Kidney (tissue), 14 donors: ENCODE data around the gene PCBP4. TPM values are rescaled to one million over a fixed set of nuclear protein-coding genes. Genes with fewer than 3 reads are reported as not detected.

Source experiments
- DNase-seq, 5 donors: peaks; one replicate each; pipeline ENCODE4 v3.0.0-alpha.2; 2013 to 2020
- FAIRE-seq: peaks from 2 replicates; lab custom pipeline; 2012; peaks lifted over from hg19 to GRCh38; lab: Jason Lieb, UNC
- H3K27ac ChIP-seq, 2 donors: one replicate each; pipeline ENCODE4 v1.7.0; 2013; ENCODE audit warnings: low read depth in 2 of 2, low read length in 2 of 2, inconsistent platforms in 1 of 2
- H3K27me3 ChIP-seq: one replicate; pipeline ENCODE4 v1.7.1; 2013; ENCODE audit warnings: low read length, inconsistent platforms; ENCODE audit not compliant: control insufficient read depth, insufficient read depth
- H3K36me3 ChIP-seq, 3 donors: one replicate each; pipeline versions ENCODE4 v1.7.0 to v1.7.1; 2013; ENCODE audit warnings: low read length in 3 of 3, control low read depth in 1 of 3, inconsistent platforms in 1 of 3; ENCODE audit not compliant: insufficient read depth in 3 of 3, control insufficient read depth in 2 of 3
- H3K4me1 ChIP-seq, 3 donors: one replicate each; pipeline versions ENCODE4 v1.7.0 to v1.7.1; 2013; ENCODE audit warnings: low read length in 3 of 3, inconsistent platforms in 1 of 3, low read depth in 1 of 3; ENCODE audit not compliant: control insufficient read depth in 2 of 3, insufficient read depth in 2 of 3
- H3K4me3 ChIP-seq, 3 donors: one replicate each; pipeline versions ENCODE4 v1.7.0 to v1.8.1; 2013; ENCODE audit warnings: low read length in 3 of 3, control low read depth in 1 of 3, inconsistent platforms in 1 of 3
- H3K9ac ChIP-seq, 3 donors: one replicate each; pipeline versions ENCODE4 v1.7.0 to v1.7.1; 2013; ENCODE audit warnings: low read length in 3 of 3, control low read depth in 1 of 3, inconsistent platforms in 1 of 3
- H3K9me3 ChIP-seq, 3 donors: one replicate each; pipeline versions ENCODE4 v1.7.0 to v1.7.1; 2013; ENCODE audit warnings: low read length in 3 of 3, control low read depth in 1 of 3, inconsistent platforms in 1 of 3; ENCODE audit not compliant: control insufficient read depth in 2 of 3, insufficient read depth in 1 of 3
- intact Hi-C: fragments of 100-400 bp; cut with DNase I; formaldehyde crosslinking; loops from one replicate; pipeline ENCODE4 v1.11.1; 2022
- polyA plus RNA-seq: library from polyadenylated mRNA; stranded (reverse); fragments of 350-450 nt; fragmentation: Illumina TruSeq; extraction: RNeasy Lipid Tissue Mini Kit (QIAGEN cat#74804); gene quantifications from one replicate; pipeline ENCODE4 v1.2.3, GENCODE V29; 2014; ENCODE audit warnings: low read depth, low replicate concordance; ENCODE audit not compliant: insufficient read depth
- total RNA-seq: library from RNA; stranded (reverse); fragmentation: NEBNext Ultra II Directional; extraction: Animal tissue kit (Norgen Biotek cat#: 25700); gene quantifications from one replicate; pipeline ENCODE4 v1.2.1, GENCODE V29; 2021
- TF ChIP-seq, protein P1 (sequence below): IDR thresholded peaks from 3 replicates; pipeline ENCODE4 v1.5.1; 2012; ENCODE audit warnings: mild to moderate bottlenecking, moderate library complexity, borderline replicate concordance; ENCODE audit not compliant: insufficient read depth; ENCODE audit errors: extremely low read depth
- donor health status: control.
- donor health status: control.
- donor health status: control.
- donor health status: control.
- donor health status: control.
- donor health status: DM: yes; HTN: yes; CAD: no.
- donor health status: Normal renal cell carcinoma (clear cell type).

Gene PCBP4
- total and polyA plus RNA-seq, 2 donors from 2014 or later, result 31.7 to 34.0 TPM

DNA sequence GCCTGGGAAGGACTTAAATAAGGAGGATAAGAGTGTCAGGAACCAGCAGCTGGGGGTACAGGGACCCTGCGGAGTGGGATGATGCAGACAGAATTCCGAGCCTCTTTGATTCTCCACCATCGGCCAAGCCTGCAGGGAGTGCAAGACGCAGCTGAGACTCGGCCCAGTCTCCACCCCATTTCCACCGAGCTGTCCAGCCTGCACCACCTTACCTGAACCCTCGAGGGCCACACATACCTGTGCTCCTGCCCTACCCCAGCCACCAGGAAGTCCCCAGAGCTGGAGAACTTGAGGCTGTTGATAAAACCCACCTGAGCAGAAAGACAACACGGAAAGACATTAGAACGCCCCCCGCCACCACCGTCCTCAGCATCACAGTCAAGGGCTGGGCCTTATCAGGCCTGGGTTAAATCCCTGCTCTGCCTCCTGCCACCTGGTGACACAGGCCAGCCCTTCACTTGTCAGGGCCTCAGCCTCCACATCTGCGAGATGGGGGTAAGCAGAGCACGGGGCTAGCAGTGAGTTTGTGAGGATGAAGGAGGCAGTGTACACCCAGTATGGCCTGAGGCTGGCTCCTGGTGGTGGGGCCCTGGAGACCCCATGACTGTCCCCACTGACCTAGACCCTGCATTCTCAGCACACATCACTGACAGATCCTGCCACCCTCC lies 33.6 kb downstream of the PCBP4 start:
- DNase-seq (no peak), FAIRE-seq (no peak)
- peaks cover 0 to 31% (median 18%) of the 10 kb centered on the region in 3 donors for H3K36me3 ChIP-seq
- TF ChIP-seq, protein P1, sequence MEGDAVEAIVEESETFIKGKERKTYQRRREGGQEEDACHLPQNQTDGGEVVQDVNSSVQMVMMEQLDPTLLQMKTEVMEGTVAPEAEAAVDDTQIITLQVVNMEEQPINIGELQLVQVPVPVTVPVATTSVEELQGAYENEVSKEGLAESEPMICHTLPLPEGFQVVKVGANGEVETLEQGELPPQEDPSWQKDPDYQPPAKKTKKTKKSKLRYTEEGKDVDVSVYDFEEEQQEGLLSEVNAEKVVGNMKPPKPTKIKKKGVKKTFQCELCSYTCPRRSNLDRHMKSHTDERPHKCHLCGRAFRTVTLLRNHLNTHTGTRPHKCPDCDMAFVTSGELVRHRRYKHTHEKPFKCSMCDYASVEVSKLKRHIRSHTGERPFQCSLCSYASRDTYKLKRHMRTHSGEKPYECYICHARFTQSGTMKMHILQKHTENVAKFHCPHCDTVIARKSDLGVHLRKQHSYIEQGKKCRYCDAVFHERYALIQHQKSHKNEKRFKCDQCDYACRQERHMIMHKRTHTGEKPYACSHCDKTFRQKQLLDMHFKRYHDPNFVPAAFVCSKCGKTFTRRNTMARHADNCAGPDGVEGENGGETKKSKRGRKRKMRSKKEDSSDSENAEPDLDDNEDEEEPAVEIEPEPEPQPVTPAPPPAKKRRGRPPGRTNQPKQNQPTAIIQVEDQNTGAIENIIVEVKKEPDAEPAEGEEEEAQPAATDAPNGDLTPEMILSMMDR, result no peak
- no peak overlapping the region for H3K9ac ChIP-seq
- H3K4me3 ChIP-seq, result no peak overlapping the region
- no peak overlapping the region for H3K27ac ChIP-seq
- no peaks in the 10 kb centered on the region for H3K4me1 ChIP-seq
- no peaks in the 10 kb centered on the region for H3K9me3 ChIP-seq
- H3K27me3 ChIP-seq, result no peaks in the 10 kb centered on the region
- intact Hi-C loops, result no loop called here

DNA sequence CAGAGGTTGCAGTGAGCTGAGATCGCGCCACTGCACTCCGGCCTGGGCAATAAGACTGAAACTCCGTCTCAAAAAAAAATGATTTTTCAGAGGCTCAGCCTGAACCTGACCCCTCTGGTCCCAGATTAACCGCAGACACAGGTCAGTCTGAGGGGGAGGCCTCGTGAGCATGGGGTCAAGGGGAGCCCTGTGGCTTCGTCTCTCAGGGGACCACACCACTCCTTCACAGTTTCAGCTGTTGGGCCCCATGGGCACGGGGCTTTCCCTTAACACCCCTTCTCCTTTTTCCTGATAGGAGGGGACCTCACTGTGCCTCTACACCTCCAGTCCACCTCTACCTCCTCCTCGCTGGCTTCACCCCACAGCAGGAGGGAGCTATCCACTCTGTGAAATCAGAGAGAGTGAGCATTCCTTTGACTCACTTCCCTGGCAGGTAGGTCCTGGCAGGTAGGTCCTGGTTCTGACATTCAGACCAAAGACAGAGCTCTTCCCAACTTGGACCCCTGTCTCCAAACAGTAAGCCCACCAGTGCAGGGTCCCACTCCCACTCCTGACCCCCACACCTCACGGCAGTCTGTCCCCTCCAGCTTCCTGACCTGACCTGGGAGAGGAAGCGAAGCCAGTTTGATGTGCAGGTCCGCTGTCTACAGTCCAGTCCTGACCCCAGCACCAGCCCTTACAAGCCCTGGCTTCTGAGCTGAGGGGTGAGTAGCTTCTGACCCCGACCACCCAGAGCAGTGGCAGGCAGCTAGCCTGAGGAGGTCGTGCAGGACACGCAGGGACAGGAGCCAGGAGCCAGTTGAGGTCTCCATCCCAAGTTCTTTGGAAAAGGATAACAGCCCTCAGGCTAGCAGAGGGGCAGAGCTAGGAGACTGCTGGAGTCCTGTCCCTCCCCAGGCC lies 34.5 kb downstream of the PCBP4 start:
- intact Hi-C loops, result no loop called here
- TF ChIP-seq, protein P1, result no peak
- H3K4me3 ChIP-seq, result no peak overlapping the region
- FAIRE-seq (no peak), DNase-seq (no peak)
- H3K27ac ChIP-seq, result no peak overlapping the region
- H3K27me3 ChIP-seq, result no peaks in the 10 kb centered on the region
- no peaks in the 10 kb centered on the region for H3K9me3 ChIP-seq
- H3K36me3 ChIP-seq, result peaks cover 0 to 31% (median 18%) of the 10 kb centered on the region in 3 donors
- H3K9ac ChIP-seq, result no peak overlapping the region
- no peaks in the 10 kb centered on the region for H3K4me1 ChIP-seq

DNA sequence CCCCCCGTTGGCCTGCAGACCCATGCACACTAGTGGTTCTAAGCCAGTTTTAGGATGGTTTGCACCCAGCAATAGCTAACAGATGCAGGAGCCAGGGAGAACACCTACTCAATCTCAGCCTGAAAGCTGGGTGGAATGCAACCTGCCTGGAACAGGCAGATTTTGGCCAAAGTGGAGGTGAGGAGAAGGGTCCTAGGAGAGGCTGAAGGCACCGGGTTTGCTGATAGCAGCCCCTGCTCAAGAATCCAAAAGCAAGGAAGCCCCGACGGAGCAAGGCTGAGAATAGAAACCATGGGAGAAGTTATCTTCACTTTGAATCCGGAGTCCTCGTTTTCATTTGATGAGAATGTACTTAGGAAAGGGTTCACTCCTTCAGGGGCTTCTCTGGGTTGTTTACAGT lies 35.5 kb downstream of the PCBP4 start:
- no peaks in the 10 kb centered on the region for H3K27me3 ChIP-seq
- H3K9me3 ChIP-seq, result no peaks in the 10 kb centered on the region
- H3K4me1 ChIP-seq, result no peaks in the 10 kb centered on the region
- DNase-seq (no peak), FAIRE-seq (no peak)
- intact Hi-C loops, result no loop called here
- H3K9ac ChIP-seq, result no peak overlapping the region
- no peak overlapping the region for H3K4me3 ChIP-seq
- peaks cover 0 to 23% (median 12%) of the 10 kb centered on the region in 3 donors for H3K36me3 ChIP-seq
- TF ChIP-seq, protein P1, result no peak
- H3K27ac ChIP-seq, result no peak overlapping the region
